GM15510 (cell line): Measurements from ENCODE around the gene SELENON.

ENCODE experiments used
- POLR2A ChIP-seq: IDR thresholded peaks from 3 replicates; pipeline ENCODE4 v1.6.1; 2011; ENCODE audit warnings: borderline replicate concordance; ENCODE audit not compliant: insufficient read length; ENCODE audit errors: extremely low read depth

Gene SELENON

DNA sequence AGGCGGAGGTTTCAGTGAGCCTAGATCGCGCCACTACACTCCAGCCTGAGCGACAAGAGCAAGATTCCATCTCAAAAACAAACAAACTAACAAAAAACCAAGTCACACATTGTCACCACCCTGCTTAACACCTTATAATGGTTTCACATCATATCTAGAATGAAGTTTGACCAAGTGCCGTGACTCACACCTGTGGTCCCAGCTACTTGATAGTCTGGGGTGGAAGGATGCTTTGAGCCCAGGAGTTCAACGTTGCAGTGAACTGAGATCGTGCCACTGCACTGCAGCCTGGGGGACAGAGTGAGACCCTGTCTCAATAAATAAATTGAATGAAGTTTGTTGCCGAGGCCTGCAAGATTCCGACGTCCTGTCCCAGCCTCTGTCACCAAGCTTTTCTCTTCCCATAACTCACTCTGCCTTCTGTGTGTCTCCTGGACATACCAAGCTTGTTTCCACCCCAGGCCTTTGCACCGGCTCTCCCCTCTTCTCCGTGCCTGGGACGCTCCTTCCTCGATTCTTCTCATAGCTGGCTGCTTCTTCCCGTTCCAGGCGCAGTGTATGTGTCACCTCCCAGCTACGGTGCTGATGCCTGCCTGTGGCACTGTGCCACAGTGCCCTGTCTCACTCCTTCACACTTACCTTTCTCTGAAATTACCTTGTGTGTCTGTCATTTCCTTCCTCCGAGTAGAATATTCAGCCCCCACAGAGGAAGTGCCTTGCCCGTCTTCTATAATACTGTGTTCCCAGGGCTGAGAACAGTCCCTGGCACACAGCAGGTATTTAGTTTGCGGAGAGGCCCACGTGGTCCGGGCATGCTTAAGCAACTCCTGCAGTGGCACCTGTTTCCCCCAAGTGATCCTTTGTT, 3.8 kb upstream of the SELENON start:
- TF ChIP-seq POLR2A, result no peak

DNA sequence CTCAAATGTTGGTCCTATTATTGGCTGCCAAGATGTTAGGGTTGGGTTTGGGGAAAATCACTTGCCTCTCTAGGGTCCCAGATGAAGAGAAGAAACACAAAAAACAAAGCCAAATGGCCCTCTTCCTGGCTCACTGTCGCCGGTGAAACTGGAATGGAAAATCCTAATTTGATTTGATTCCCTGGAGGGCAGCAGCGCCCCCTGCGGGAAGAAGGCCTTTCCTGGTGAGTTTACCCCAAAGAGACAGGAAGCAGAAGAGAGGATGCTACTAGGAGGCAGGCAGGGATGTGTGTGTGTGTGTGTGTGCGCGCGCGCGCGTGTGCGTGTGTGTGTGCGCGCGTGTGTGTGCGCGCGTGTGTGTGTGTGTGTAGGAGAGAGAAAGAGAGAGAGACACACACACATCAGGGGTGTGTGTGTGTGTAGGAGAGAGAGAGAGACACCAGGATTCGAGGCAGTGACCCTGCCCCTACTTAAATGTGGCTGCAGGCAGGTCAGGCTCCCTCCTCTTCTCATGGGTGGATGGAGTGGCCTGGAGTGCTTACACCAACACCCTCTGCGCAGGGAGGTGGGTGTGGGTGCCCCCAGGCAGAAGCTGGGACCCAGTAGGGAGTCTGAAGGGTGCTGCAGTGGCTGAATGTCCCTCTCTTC, 3.1 kb upstream of the SELENON start:
- TF ChIP-seq POLR2A, result no peak

DNA sequence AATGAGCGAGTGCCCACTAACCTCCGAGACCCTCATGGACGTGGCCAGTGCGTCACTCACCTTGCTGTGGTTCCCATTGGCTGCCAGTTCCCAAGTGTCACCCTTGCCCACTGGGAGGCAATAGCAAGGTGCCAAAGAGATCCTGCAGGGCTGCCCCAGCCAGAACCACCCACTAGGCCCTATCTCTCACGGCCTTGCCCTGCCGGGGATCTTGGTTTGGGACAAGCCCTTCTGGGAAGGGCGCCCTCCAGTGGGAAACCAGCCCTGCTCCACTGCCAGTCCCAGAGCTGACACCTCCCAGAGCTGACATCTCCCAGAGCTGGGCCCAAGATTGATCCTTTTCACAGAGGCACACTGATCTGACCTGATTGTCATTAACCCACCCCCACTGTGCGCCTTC, 2.1 kb upstream of the SELENON start:
- no peak for TF ChIP-seq POLR2A

DNA sequence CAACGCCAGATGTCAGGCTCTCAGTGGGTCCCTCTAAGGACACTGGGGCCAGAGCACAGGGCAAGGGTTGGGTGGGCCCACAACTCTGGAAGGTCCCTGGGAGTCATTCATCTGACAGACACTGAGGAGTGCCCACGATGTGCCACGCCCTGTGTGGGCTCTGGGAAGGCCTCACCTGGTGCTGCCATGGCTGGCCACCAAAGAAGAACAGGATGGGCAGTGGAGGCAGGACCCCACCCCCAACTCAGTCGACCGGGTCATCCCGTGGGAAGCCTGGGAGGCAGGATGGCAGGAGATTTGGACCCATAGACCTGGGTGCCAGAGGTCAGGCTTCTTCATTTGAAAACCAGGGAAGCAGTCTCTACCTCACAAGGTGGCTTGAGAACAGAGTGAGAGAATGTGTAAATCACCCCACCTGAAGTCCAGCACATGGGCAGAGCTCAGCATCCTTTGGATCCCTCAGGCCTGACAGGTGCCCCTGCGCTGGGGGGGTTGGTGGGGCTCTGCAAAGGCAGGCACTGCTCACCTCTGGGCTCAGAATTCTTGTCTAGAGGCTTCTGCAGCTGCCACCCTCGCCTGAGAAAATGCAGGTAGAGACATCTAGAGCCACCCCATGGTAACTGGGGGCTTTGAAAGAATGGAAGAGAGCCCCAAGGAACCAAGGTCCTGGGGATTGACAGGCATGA, 1.2 kb upstream of the SELENON start:
- no peak for TF ChIP-seq POLR2A

DNA sequence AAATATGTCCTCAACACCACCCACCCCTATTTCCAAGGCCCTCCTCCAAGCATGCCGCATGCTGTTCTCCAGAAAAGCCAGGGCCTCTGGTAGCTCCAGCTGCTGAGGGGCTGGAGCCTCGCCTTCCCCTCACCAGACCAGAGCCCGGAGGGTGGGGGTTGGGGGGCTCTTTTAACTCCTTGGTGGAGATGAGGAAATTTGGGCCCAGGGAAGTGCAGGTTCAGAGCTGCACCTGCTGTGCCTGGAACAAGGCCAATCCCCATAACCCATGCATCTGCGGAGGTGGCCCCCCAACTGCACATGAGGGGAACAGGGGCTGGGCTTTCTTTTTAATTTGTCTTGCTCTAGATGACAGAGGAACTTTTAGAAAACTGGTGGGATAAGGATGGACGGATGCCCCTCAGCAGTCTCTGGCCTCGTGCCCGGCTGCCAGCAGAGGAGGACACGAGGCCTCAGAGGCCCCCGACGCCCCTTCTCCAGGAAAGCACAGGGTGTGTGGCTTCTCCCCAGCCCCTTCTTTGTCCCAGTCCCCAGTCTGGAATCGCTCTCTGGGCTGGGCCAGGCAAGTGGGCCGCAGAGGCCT, 550 bp upstream of the SELENON start:
- no peak for TF ChIP-seq POLR2A

DNA sequence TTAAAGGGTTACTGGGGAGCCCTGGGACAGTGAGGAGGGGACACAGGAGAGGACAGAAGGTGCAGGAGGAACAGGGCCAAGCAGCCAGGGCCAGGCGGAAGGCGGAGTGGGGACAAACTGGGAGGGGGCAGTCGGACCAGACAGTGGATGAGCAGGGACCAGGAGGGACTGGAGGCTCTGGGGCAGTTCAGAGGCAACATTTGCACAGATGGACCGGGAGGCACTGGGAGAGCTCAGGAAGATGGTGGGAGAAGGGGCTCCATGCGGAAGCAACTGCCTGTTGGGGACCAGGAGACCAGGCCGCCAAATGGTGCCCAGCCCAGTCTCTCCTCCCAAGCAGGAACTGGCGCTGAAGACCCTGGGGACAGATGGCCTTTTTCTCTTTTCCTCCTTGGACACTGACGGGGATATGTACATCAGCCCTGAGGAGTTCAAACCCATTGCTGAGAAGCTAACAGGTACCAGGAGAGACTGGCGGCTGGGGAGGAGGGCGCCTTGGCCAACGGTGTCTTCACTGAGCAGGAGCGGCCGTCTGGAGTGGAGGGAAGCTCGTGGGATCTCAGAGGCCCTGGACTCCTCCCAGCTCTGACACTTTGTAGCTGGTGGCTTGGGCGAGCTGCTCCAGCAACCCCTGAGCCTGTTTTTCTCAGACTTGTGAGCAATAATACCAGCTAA, 847 bp downstream of the SELENON start:
- no peak for TF ChIP-seq POLR2A

DNA sequence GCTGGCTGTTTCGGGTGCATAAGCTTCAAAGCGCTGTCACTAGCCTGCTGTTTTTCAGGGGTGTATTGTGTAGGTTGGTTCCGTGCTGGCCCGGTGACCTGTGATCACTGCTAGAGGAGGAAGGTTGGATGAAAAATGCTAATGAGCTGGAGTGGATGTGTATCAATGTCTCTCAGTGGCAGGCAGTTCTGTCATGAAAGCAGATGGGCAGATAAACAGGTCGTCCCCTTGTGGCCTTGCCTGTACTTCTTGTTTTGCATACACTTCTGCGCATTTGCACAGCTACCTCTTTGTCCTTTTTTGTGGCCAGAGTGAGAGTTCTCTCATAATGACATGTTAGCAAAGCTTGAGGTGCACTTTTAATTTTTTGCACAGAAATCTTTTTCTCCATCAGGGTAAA, 2.9 kb downstream of the SELENON start:
- TF ChIP-seq POLR2A, result no peak

DNA sequence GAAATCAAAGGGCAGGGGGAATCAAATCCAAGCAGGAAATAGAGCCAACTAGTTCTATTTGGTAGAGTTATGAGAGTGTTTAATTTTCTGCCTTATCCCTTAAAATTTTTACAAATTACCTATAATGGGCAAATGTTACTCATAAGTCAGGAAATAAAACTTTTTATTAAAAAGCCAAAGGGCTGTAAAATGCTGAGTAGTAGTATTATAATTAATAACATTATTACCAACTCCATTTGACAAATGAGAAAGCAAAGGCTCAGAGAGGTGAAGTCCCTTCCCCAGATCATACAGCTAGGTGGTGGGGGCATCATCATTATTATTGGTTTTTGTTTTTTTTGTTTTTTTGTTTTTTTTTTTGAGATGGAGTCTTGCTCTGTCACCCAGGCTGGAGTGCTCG, 3.4 kb downstream of the SELENON start:
- TF ChIP-seq POLR2A, result no peak

DNA sequence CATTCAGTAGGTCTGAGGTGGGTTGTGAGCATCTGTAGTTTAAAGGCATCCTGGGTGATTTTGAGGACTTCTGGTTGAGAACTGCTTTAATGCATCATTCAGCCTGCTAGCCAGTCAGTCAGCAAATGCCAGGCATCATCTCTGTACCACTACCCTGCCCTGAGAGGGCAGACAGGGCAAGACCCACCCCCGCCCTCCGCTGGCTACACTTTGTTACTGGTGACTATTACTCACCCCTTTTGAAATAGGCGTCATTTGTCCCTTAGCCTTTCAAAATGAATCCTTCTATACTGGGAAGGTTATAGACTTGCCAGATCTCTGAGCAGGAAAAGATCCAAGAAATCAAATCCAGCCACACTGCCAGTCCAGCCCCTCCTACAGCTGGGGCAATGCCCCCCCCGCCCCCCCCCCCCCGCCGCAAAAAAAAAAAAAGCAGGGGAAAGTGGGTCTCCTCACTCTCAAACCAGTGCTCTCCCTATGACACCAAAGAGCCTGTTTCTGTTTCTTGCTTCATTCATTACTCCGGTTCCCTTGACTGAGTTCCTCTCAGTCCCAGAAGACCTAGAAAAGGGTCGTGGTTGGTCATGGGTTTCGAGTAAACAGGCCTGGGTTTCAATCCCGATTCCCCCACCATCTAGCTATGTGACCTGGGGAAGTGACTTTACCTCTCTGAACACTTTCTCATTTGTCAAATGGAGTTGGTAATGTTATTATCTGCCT, 4.4 kb downstream of the SELENON start:
- TF ChIP-seq POLR2A, result no peak

DNA sequence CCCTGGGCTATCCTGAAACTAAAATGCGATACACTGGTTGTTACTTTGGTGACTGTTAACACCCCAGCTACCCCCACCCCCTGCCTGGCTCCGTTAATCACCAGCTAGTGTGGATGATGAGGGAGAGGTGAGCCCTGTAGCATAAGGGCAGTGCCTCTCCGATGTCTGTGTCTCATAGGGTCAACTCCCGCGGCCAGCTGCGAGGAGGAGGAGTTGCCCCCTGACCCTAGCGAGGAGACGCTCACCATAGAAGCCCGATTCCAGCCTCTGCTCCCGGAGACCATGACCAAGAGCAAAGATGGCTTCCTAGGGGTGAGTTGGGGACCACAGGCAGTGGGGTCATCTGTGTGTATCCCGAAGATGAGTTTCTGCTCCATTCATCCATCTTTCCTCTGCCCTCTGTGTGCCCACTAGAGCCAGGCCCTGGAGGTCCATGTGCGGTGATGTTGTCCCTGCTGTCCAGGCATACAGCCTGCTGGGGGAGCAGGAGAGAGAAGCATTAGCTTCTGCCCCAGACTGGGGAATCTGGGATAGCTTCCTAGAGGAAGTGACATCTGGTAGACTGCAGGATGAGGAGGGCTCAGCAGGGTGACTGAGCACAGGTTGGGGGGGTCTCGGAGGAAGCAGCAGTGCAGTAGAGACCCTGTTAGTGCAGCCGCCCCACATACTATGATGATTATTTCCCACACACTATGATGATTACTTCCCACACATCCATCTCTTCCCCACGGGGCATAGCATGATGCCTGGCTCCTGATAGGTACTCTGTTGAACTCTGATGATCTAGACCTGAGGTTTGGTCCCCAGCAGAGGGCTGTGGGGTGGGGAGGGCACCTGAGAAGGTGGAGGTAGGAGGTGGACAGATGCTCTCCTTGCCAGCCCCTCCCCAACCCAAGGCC, 5.2 kb downstream of the SELENON start:
- TF ChIP-seq POLR2A, result no peak

DNA sequence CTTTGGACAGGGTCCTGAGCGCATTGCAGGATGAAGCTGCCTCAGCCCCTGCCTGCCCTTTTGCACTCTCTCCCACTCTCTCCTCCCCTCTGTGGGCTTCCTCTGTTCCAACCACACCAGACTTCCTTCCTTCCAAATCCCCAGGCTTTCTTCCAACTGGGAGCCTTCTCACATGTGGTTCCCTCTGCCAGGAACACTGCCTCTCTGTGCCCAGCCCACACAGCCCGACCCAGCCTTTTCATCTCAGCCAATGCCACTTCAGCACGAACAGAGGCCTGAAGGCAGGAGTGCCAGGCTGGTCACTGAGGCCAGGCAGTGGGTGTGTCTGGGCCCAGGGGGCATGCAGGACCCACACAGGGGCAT, 5.9 kb downstream of the SELENON start:
- no peak for TF ChIP-seq POLR2A

DNA sequence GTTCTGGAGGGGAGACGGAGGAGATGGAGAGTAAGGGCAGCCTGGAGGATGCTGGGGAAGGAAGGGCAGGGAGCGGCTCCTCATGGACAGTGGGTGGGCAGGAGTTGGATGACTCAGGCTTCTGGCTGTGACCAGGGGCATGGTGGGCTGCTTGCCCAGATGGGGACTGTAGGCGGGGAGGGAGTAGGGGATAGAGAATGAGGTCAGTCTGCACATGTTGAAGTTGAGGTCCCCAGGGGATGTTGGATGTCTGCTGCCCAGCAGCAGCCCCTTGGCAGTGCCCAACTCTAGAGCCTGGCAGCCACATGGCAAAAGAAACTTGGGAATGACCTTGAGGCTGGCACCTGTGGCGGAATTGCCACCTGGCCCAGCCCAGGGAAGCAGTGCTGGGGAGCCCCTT, 6.4 kb downstream of the SELENON start:
- no peak for TF ChIP-seq POLR2A
